Measurements from ENCODE around the gene KIF23.

GRCh38 chr15:69486481-69487110 is 72.4 kb downstream of the KIF23 start:
- no peak for TF ChIP-seq POLR2A (IDR thresholded peaks at IDR 0.05)
- no peak for TF ChIP-seq CTCF (IDR thresholded peaks at IDR 0.05)
